Measurements from ENCODE around the gene RNFT1.
A peak's percentile ranks its signal among the peaks of the same experiment; 100 is the strongest.
"Not testable (repeated sequence)": the region's sequence is repeated elsewhere in the genome, so short reads cannot be mapped to it uniquely, and the experiment has no call there.

The RNFT1 gene

DNA sequence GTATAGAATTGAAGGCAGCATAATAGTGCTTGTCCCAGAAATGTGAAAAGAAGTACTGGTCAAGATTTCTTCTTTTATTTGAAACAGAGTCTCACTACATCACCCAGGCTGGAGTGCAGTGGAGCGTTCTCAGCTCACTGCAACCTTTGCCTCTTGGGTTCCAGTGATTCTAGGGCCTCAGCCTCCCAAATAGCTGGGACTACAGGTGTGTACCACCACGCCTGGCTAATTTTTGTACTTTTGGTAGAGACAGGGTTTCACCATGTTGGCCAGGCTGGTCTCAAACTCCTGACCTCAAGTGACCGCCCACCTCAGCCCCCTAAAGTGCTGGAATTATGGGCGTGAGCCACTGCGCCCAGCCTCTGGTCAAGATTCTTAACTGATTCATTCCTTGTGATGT lies 43.9 kb downstream of the RNFT1 start:
- not testable (repeated sequence) for DNase-seq

DNA sequence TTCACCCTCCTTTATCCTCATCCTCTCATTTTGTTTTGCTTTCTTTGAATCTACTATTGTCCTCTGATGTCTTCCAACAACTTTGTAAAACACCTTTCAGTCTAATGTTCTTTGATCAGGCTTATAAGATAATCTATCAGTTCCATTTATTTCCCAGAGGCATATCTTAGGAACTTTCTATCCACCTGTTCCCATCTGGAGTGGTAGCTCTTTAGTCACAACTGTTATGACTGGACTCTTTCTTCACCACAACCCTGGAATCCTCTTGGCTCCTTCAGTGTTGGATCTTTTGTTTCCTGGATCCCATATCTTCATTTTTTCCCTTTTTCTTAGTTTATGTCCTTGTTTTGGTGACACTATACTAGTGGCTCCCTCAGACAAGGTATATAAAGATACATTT lies 48.1 kb downstream of the RNFT1 start:
- no peak for DNase-seq

DNA sequence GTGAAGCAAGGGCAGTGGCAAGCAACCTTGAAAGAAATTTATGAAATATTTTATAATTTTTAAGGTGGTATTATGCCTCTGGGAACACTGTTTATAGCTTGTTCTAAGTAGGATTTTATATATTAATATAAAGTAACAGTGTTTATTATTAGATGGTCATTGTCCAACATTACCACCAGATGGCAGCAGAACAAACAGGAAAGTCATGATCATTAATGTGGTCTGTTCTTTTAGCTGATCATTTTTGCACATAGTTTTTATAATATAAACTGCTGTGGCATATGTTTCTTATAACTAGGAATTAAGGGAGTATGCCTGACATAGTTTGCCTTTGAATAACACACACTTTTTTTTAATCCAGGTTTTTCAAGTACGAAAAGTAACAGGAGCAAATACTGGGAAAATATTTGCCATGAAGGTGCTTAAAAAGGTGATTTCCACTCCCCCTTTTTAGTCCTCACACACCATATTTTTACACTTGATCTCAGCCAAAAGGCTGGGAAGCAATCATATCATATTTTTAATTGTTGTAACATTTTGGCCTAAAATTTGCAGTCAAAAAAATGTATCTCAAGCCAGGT lies 50.2 kb downstream of the RNFT1 start:
- peak; percentile 82 for DNase-seq

DNA sequence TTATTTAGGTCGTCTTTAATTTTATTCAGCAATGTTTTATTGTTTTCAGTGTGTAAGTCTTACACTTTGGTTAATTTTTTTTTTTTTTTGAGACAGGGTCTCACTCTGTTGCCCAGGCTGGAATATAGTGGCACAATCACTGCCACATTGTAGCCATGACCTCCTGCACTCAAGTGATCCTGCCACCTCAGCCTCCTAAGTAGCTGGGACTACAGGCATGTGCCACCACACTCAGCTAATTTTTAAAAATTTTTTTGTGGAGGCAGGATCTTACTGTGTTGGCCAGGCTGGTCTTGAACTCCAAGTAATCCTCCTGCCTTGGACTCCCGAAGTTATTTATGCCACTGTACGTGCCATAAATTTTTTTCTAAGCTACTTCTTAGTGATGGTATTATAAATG lies 57.1 kb downstream of the RNFT1 start:
- DNase-seq: no peak

DNA sequence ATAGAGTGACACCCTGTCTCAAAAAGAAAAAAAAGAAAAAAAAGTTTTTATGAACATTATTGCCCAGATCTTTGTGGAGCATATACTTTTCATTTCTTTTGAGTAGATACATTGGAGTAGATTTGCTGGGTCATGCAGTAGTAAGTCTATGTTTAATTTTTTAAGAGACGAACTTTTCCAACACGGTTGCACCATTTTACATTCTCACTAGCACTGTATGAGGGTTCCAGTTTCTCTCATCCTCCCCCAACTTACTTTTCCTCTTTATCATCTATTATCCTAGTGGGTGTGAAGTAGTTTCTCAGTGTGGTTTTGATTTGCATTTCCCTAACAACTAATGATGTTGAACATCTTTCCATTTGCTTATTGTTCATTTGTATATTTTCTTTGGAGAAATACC lies 61.1 kb downstream of the RNFT1 start:
- no peak for DNase-seq
